ENCODE data around the gene RPS21.

DNA sequence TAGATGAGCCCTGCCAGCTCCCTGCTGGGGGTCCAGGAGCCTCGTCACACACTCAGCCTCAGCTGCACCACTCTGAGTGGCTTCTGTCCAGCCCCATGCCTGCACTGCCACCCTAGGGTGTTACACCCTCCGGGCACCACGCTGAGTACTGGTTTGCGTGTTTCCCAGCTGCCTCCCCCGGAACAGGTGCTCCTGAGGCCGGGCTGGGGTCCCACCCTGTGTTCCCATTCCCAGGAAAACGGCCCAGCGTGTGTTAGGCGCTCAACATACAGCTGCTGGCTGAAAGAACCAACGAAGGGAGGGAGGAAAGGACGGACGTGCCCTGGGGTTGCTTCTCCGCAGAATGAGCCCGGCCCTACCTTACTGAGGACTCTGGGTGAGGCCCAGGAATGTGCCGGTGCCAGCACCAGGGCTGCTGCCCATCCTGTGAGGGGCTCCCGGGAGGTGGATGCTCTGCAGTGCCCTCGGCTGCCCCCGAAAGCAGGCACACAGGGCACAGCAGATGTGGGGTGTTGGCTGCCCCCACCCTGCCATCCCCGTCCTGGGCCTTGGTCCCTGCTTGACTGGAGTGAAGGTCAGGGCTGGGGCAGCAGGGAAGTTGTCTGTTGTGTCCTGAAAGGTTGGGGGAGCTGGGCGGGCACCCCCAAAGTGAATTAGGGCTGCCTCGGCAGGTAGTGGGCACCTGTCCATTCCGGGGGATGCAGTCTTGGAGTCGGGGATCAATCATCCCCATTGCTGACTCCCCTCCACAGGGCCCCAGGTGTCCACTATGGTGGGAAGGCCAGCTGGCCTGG is 36.1 kb upstream of the RPS21 start:
- TF ChIP-seq, protein P1, sequence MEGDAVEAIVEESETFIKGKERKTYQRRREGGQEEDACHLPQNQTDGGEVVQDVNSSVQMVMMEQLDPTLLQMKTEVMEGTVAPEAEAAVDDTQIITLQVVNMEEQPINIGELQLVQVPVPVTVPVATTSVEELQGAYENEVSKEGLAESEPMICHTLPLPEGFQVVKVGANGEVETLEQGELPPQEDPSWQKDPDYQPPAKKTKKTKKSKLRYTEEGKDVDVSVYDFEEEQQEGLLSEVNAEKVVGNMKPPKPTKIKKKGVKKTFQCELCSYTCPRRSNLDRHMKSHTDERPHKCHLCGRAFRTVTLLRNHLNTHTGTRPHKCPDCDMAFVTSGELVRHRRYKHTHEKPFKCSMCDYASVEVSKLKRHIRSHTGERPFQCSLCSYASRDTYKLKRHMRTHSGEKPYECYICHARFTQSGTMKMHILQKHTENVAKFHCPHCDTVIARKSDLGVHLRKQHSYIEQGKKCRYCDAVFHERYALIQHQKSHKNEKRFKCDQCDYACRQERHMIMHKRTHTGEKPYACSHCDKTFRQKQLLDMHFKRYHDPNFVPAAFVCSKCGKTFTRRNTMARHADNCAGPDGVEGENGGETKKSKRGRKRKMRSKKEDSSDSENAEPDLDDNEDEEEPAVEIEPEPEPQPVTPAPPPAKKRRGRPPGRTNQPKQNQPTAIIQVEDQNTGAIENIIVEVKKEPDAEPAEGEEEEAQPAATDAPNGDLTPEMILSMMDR (IDR thresholded peaks at IDR 0.05; ENCODE audit: low read depth, low read length, missing input control), result no peak
- TF ChIP-seq JUND (IDR thresholded peaks at IDR 0.05), result no peak

All from liver (tissue), 3 donors.